ENCODE data around the gene ADAM19.

Gene ADAM19

DNA sequence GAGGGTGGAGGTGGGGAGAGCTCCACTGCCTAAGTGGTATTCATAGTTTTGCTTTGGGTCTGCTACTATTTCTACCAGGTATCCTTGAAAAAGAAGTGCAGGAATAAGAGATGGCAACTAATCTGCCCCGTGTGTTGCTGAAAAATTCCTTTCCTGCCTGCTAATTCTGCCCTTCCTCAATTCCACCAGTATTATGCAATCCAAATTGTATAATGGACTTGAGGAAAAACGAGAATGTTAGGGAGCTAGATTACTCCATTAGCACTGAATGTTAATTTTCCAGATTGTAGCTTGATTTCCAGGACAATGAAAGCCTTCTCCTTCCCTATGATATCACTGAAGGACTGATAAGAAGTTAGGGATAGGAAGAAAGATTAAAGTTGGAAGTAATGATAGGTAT, 16.9 kb downstream of the ADAM19 start:
- no CpG with 5 or more reads among the region's 2 CpGs for WGBS (ENCODE audit: insufficient coverage, insufficient read length)
- H3K36me3 ChIP-seq (ENCODE audit: control insufficient read depth, insufficient read depth, low read length), result no peaks in the 10 kb centered on the region
- peaks cover 5% of the 10 kb centered on the region; the same call in 1 of the 2 replicates for H3K4me1 ChIP-seq (ENCODE audit: control insufficient read depth, insufficient read depth, low read length)
- H3K4me3 ChIP-seq (ENCODE audit: low read length), result no peak overlapping the region
- H3K27ac ChIP-seq (ENCODE audit: low read length), result no peak overlapping the region
- H3K9me3 ChIP-seq (ENCODE audit: control insufficient read depth, insufficient read depth, low read length), result no peaks in the 10 kb centered on the region
- no peaks in the 10 kb centered on the region for H3K27me3 ChIP-seq (ENCODE audit: control insufficient read depth, insufficient read depth, low read length)
- DNase-seq (ENCODE audit: low read depth, low spot score), result no peak

DNA sequence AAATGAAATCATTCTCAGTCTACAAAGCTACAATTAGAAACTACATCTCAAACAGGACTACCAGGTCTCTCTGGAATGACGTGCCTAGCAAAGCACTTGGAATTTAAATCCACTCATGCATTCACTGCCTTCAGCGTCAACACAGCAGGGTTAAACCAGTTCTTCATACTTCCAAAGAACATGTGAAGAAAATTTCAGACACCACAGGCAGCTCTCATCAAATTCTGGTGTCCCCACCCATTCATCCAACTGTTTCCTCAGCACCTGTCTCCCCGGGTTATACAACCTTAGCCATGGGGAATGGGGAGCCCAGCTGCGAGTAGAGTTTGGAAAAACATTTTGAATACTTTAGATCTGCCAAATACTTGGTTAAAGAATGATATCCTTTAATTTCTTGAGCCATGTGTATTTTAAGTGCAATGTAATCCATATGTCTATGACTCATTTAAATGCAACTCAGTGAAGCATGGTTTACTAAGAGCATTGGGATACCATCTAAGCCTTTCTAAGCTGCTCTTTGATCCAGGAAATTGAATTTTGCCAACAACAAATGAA, 17.5 kb downstream of the ADAM19 start:
- no peaks in the 10 kb centered on the region for H3K9me3 ChIP-seq (ENCODE audit: control insufficient read depth, insufficient read depth, low read length)
- no peaks in the 10 kb centered on the region for H3K36me3 ChIP-seq (ENCODE audit: control insufficient read depth, insufficient read depth, low read length)
- H3K4me1 ChIP-seq (ENCODE audit: control insufficient read depth, insufficient read depth, low read length), result peaks cover 5% of the 10 kb centered on the region; the same call in 1 of the 2 replicates
- no peak overlapping the region for H3K27ac ChIP-seq (ENCODE audit: low read length)
- no peak overlapping the region for H3K4me3 ChIP-seq (ENCODE audit: low read length)
- WGBS (ENCODE audit: insufficient coverage, insufficient read length), result no CpG with 5 or more reads among the region's 4 CpGs
- no peaks in the 10 kb centered on the region for H3K27me3 ChIP-seq (ENCODE audit: control insufficient read depth, insufficient read depth, low read length)
- DNase-seq (ENCODE audit: low read depth, low spot score), result no peak

DNA sequence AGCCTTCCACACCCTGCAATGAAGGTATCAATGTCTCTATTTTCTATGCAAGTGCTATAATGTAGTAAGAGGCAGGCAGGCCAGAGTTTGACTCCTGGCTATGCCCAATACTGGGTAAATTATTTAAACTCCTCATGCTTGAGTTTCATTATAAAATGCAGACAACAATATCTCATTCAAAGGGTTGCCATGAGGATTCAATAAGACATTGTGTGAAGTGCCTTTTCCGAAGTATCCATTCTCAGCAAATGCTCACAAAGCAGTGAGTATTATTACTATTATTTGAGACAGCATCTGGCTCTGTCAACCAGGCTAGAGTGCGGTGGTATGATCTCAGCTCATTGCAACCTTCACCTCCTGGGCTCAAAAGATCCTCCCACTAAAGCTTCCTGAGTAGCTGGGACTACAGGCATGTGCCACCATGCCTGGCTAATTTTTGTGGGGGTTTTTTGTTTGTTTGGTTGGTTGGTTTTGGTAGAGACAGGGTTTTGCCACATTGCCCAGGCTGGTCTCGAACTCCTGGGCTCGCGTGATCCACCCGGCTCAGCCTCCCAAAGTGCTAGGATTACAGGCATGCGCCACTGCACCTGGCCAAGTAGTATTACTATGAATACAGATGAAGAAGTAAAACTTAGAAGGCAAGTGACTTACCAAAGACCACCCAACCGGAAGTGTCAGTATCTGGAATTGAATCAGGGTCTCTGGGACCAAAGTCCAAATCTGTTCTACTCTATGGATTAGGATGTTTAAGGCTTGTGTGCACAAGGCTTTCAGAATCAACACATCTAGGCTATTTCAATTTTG, 18.8 kb downstream of the ADAM19 start:
- no peaks in the 10 kb centered on the region for H3K27me3 ChIP-seq (ENCODE audit: control insufficient read depth, insufficient read depth, low read length)
- H3K4me1 ChIP-seq (ENCODE audit: control insufficient read depth, insufficient read depth, low read length), result 0 out of 2 replicates have a peak, but pooled peaks cover 5% of the 10 kb centered on the region
- H3K36me3 ChIP-seq (ENCODE audit: control insufficient read depth, insufficient read depth, low read length), result no peaks in the 10 kb centered on the region
- no peak overlapping the region for H3K4me3 ChIP-seq (ENCODE audit: low read length)
- WGBS (ENCODE audit: insufficient coverage, insufficient read length), result no CpG with 5 or more reads among the region's 8 CpGs
- no peaks in the 10 kb centered on the region for H3K9me3 ChIP-seq (ENCODE audit: control insufficient read depth, insufficient read depth, low read length)
- no peak overlapping the region for H3K27ac ChIP-seq (ENCODE audit: low read length)
- no peak for DNase-seq (ENCODE audit: low read depth, low spot score)

DNA sequence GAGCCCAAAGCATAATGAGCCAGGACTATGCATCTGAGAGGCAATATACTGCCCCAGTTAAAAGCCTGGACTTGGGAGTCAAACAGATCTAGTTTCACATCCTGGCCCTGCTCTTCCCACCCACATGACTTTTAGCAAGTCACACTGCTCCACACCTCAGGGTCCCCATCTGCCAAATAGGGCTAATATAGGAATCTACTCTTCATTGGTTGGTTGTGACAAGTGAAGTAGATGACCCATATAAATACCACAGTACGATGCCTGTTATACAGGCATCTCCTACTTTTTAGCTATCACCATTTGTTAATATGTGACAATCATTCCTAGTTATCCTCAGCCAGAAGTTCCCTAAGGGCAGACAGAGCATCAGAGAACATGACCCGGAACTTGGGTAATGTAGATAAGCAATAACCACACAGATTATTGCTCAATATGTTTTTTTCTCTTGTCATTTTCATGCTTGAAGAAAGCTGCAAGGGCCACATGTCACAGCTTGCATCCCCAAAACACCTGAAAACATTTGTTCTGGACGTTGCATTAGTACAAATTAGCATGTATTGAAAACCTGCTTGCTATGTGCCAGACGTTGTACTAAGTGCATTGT, 20.4 kb downstream of the ADAM19 start:
- WGBS (ENCODE audit: insufficient coverage, insufficient read length), result no CpG with 5 or more reads among the region's 4 CpGs

DNA sequence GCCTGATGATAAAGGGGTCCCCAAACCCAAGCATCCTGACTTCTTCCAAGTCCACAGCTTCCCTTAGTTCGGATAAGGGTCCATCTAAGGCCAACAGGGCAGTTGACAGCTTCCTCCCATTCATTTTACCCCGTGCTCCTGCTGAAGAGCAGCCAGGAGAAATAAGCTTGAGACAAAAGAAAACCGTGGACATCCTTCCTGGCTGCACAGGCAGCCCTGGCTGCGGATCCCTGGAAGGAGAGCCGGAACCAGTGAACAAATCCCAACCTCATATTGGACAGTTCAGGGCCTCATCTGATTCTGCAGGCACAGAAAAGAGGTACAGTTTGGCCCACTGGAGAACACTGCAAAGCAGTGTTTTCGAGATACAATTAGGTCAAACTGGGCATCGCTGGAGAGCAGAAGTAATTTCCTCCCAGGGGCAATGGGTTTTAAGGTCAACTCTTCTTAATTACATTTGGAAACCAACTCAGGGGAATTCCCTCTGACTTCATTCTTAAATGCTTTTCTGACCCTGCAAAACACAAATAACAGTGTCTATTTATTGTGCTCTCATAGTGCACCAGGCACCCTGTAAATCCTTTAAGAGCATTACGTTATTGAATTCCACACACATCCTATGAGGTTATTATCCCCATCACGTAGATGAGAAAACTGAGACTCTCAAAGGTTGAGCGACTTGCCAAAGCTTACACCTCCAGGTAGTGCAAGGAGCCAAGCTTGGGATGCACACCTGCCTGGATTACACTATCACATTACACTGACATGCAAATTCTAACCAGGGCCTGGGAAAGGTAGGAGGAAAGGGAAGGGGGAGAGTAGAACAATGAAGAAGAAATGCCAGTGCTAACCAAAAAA, 21.2 kb downstream of the ADAM19 start:
- H3K9me3 ChIP-seq (ENCODE audit: control insufficient read depth, insufficient read depth, low read length), result no peaks in the 10 kb centered on the region
- WGBS (ENCODE audit: insufficient coverage, insufficient read length), result no CpG with 5 or more reads among the region's 10 CpGs
- no peak overlapping the region for H3K27ac ChIP-seq (ENCODE audit: low read length)
- H3K27me3 ChIP-seq (ENCODE audit: control insufficient read depth, insufficient read depth, low read length), result no peaks in the 10 kb centered on the region
- no peaks in the 10 kb centered on the region for H3K36me3 ChIP-seq (ENCODE audit: control insufficient read depth, insufficient read depth, low read length)
- H3K4me3 ChIP-seq (ENCODE audit: low read length), result no peak overlapping the region
- 0 out of 2 replicates have a peak, but pooled peaks cover 3% of the 10 kb centered on the region for H3K4me1 ChIP-seq (ENCODE audit: control insufficient read depth, insufficient read depth, low read length)
- no peak for DNase-seq (ENCODE audit: low read depth, low spot score)

More for the DNA sequence above, 20.4 kb downstream of the ADAM19 start:
- Histone ChIP-seq H3K36me3 (ENCODE audit: control insufficient read depth, insufficient read depth, low read length) (no peaks in the 10 kb centered on the region), H3K4me3 (ENCODE audit: low read length) (no peak overlapping the region), H3K9me3 (ENCODE audit: control insufficient read depth, insufficient read depth, low read length) (no peaks in the 10 kb centered on the region), H3K27ac (ENCODE audit: low read length) (no peak overlapping the region), H3K27me3 (ENCODE audit: control insufficient read depth, insufficient read depth, low read length) (no peaks in the 10 kb centered on the region), H3K4me1 (ENCODE audit: control insufficient read depth, insufficient read depth, low read length) (0 out of 2 replicates have a peak, but pooled peaks cover 3% of the 10 kb centered on the region)
- DNase-seq (ENCODE audit: low read depth, low spot score), result no peak

DNA sequence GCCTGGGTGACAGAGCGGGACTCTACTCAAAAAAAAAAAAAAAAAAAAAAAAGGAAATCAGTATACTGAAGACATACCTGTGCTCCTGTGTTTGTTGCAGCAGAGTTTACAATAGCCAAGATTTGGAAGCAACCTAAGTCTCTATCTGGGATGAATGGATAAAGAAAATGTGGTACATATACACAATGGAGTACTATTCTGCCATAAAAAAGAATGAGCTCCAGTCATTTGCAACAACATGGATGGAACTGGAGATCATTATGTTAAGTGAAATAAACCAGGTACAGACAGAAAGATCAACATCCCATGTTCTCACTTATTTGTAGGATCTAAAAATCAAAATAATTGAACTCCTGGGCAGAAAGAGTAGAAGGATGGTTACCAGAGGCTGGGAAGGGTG, 22.9 kb downstream of the ADAM19 start:
- no peak for DNase-seq (ENCODE audit: low read depth, low spot score)

DNA sequence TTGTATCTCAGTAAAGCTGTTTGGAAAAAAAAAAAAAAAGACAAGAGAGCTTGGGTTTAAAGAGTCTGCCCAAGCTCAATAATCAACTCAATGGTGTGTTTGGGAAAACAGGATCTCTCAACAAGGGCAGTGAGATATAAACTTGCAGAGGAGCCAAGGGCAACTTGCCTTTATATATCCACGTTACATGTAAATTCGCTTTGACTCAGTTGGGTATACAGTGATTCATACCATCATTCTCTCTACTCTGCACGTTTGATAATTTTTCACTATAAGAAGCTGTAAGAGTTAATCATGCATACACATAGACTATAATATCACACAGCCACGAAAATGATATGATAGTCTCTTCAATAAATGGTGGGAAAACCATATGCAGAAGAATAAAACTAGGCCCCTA, 24.9 kb downstream of the ADAM19 start:
- no peak for DNase-seq (ENCODE audit: low read depth, low spot score)
- Histone ChIP-seq H3K27ac (ENCODE audit: low read length) (no peak overlapping the region), H3K27me3 (ENCODE audit: control insufficient read depth, insufficient read depth, low read length) (no peaks in the 10 kb centered on the region), H3K9me3 (ENCODE audit: control insufficient read depth, insufficient read depth, low read length) (no peaks in the 10 kb centered on the region), H3K36me3 (ENCODE audit: control insufficient read depth, insufficient read depth, low read length) (no peaks in the 10 kb centered on the region), H3K4me1 (ENCODE audit: control insufficient read depth, insufficient read depth, low read length) (peaks cover 3% of the 10 kb centered on the region; the same call in 1 of the 2 replicates), H3K4me3 (ENCODE audit: low read length) (no peak overlapping the region)
- WGBS (ENCODE audit: insufficient coverage, insufficient read length), result no CpG with 5 or more reads among the region's 4 CpGs

More for the DNA sequence above, 22.9 kb downstream of the ADAM19 start:
- Histone ChIP-seq H3K4me3 (ENCODE audit: low read length) (no peak overlapping the region), H3K27ac (ENCODE audit: low read length) (no peak overlapping the region), H3K27me3 (ENCODE audit: control insufficient read depth, insufficient read depth, low read length) (no peaks in the 10 kb centered on the region), H3K9me3 (ENCODE audit: control insufficient read depth, insufficient read depth, low read length) (no peaks in the 10 kb centered on the region), H3K4me1 (ENCODE audit: control insufficient read depth, insufficient read depth, low read length) (peaks cover 3% of the 10 kb centered on the region; the same call in 1 of the 2 replicates), H3K36me3 (ENCODE audit: control insufficient read depth, insufficient read depth, low read length) (no peaks in the 10 kb centered on the region)
- no CpG with 5 or more reads among the region's 1 CpG for WGBS (ENCODE audit: insufficient coverage, insufficient read length)

DNA sequence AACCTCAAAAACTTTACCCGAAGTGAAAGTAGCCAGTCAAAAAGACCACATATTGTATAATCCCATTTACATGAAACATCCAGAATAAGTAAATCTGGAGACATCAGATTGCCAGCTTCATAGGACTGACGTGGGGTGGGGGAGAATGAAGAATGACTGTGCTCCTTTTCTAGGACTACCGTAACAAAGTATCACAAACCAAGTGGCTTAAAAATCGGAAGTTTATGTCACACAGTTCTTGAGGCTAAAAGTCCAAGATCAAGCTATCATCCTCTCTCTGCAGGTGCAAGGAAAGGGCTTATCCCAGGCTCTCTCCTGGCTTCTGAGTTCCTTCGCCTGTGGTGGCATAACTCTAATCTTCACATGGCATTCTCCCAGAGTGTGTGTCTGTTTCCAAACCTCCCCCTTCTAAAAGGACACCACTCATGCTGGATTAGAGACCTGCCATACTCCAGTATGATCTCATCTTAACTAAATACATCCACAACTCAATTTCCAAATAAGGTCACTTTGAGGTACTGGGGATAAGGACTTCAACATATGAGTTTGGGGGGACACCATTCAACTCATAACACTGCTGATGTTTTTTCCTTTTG, 25.5 kb downstream of the ADAM19 start:
- Histone ChIP-seq H3K27me3 (ENCODE audit: control insufficient read depth, insufficient read depth, low read length) (no peaks in the 10 kb centered on the region), H3K4me3 (ENCODE audit: low read length) (no peak overlapping the region), H3K27ac (ENCODE audit: low read length) (no peak overlapping the region), H3K4me1 (ENCODE audit: control insufficient read depth, insufficient read depth, low read length) (peaks cover 3% of the 10 kb centered on the region; the same call in 1 of the 2 replicates), H3K9me3 (ENCODE audit: control insufficient read depth, insufficient read depth, low read length) (no peaks in the 10 kb centered on the region), H3K36me3 (ENCODE audit: control insufficient read depth, insufficient read depth, low read length) (no peaks in the 10 kb centered on the region)
- DNase-seq (ENCODE audit: low read depth, low spot score), result no peak
- no CpG with 5 or more reads among the region's 5 CpGs for WGBS (ENCODE audit: insufficient coverage, insufficient read length)

DNA sequence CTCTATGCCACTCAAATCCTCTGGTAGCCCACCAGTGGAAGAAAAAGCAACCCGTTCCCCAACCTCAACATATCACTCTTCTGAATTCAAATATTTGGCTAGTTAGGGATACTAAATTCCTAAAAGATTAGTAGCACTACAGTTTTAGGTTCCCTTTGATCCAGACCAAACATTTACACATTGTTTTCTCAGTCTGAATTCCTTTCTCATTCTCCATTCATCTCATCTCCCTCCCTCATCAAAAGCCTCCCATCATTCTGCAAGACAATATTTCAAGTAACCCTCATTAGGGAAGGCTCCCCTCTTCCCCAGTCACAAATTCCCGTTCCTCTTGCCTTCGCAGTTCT, 26.3 kb downstream of the ADAM19 start:
- no peak overlapping the region for H3K4me3 ChIP-seq (ENCODE audit: low read length)
- no peak for DNase-seq (ENCODE audit: low read depth, low spot score)
- no peak overlapping the region for H3K27ac ChIP-seq (ENCODE audit: low read length)

More for the DNA sequence above, 26.3 kb downstream of the ADAM19 start:
- H3K27me3 ChIP-seq (ENCODE audit: control insufficient read depth, insufficient read depth, low read length), result no peaks in the 10 kb centered on the region
- peaks cover 2% of the 10 kb centered on the region; the same call in 1 of the 2 replicates for H3K4me1 ChIP-seq (ENCODE audit: control insufficient read depth, insufficient read depth, low read length)
- no peaks in the 10 kb centered on the region for H3K9me3 ChIP-seq (ENCODE audit: control insufficient read depth, insufficient read depth, low read length)
- no CpG with 5 or more reads among the region's 3 CpGs for WGBS (ENCODE audit: insufficient coverage, insufficient read length)
- H3K36me3 ChIP-seq (ENCODE audit: control insufficient read depth, insufficient read depth, low read length), result no peaks in the 10 kb centered on the region

All from iPS DF 6.9 (cell line).